Mucosa of stomach (tissue), 1 donor: Measurements from ENCODE around the gene TPM3.
"Not testable (repeated sequence)": the region's sequence is repeated elsewhere in the genome, so short reads cannot be mapped to it uniquely, and the experiment has no call there.

Source experiments
- H3K27me3 ChIP-seq: one replicate; pipeline ENCODE4 v1.7.0; 2013; ENCODE audit warnings: mild to moderate bottlenecking, low read length; ENCODE audit not compliant: control insufficient read depth, insufficient read depth
- H3K36me3 ChIP-seq: one replicate; pipeline ENCODE4 v1.7.0; 2013; ENCODE audit warnings: low read length; ENCODE audit not compliant: control insufficient read depth, insufficient read depth
- H3K4me1 ChIP-seq: one replicate; pipeline ENCODE4 v1.7.0; 2013; ENCODE audit warnings: mild to moderate bottlenecking, low read length; ENCODE audit not compliant: control insufficient read depth, insufficient read depth
- H3K4me3 ChIP-seq: one replicate; pipeline ENCODE4 v1.7.0; 2013; ENCODE audit warnings: low read length
- H3K9ac ChIP-seq: one replicate; pipeline ENCODE4 v1.7.0; 2013; ENCODE audit warnings: mild to moderate bottlenecking, low read length, moderate library complexity
- H3K9me3 ChIP-seq: one replicate; pipeline ENCODE4 v1.7.0; 2013; ENCODE audit warnings: mild to moderate bottlenecking, low read length, moderate library complexity; ENCODE audit not compliant: control insufficient read depth
- donor health status: Pancreatic carcinoma.

Gene TPM3

GRCh38 chr1:154191990-154192461 is at the start of gene TPM3:
Gene TPM3, minus strand, starts transcription at chr1:154192100. Its CDS starts 82 bp downstream, at chr1:154192018.
- H3K27me3 ChIP-seq = peaks cover 21% of the 10 kb centered on the region
- no peak within 1 kb of the TSS for H3K4me3 ChIP-seq
- peaks cover 10% of the 10 kb centered on the region for H3K4me1 ChIP-seq
- H3K9ac ChIP-seq = no peak within 1 kb of the TSS
- H3K36me3 ChIP-seq = no peaks in the 10 kb centered on the region
- no peaks in the 10 kb centered on the region for H3K9me3 ChIP-seq

GRCh38 chr1:154240294-154240833 is 48.5 kb upstream of the TPM3 start:
- Histone ChIP-seq H3K4me1 (no peaks in the 10 kb centered on the region), H3K36me3 (peaks cover 23% of the 10 kb centered on the region), H3K4me3 (no peak overlapping the region), H3K27me3 (no peaks in the 10 kb centered on the region), H3K9me3 (no peaks in the 10 kb centered on the region), H3K9ac (no peak overlapping the region)

- H3K9me3 ChIP-seq = no peaks in the 10 kb centered on the region
- H3K36me3 ChIP-seq = peaks cover 22% of the 10 kb centered on the region
- no peaks in the 10 kb centered on the region for H3K4me1 ChIP-seq
- no peak overlapping the region for H3K4me3 ChIP-seq
- H3K27me3 ChIP-seq = no peaks in the 10 kb centered on the region
- H3K9ac ChIP-seq = no peak overlapping the region
Observed at GRCh38 chr1:154239491-154239890, 47.6 kb upstream of the TPM3 start.

GRCh38 chr1:154237880-154238506 is 46.1 kb upstream of the TPM3 start:
- Histone ChIP-seq H3K4me3 (no peak overlapping the region), H3K9ac (no peak overlapping the region), H3K27me3 (no peaks in the 10 kb centered on the region), H3K9me3 (no peaks in the 10 kb centered on the region), H3K4me1 (no peaks in the 10 kb centered on the region), H3K36me3 (peaks cover 20% of the 10 kb centered on the region)

- Histone ChIP-seq H3K9me3 (no peaks in the 10 kb centered on the region), H3K27me3 (no peaks in the 10 kb centered on the region), H3K9ac (no peak overlapping the region), H3K4me3 (no peak overlapping the region), H3K36me3 (peaks cover 17% of the 10 kb centered on the region), H3K4me1 (no peaks in the 10 kb centered on the region)
Observed at GRCh38 chr1:154237435-154237834, 45.5 kb upstream of the TPM3 start.

- peaks cover 15% of the 10 kb centered on the region for H3K36me3 ChIP-seq
Observed at GRCh38 chr1:154236855-154237254, 45.0 kb upstream of the TPM3 start.

GRCh38 chr1:154233127-154233526 is 41.2 kb upstream of the TPM3 start:
- H3K9me3 ChIP-seq, H3K4me1 ChIP-seq, H3K27me3 ChIP-seq, H3K4me3 ChIP-seq, H3K9ac ChIP-seq: not testable (repeated sequence)
- H3K36me3 ChIP-seq = peaks cover 11% of the 10 kb centered on the region

More at GRCh38 chr1:154236855-154237254, 45.0 kb upstream of the TPM3 start:
- no peaks in the 10 kb centered on the region for H3K27me3 ChIP-seq
- H3K9ac ChIP-seq = no peak overlapping the region
- no peak overlapping the region for H3K4me3 ChIP-seq
- no peaks in the 10 kb centered on the region for H3K4me1 ChIP-seq
- H3K9me3 ChIP-seq = no peaks in the 10 kb centered on the region

- H3K27me3 ChIP-seq, H3K9ac ChIP-seq, H3K4me1 ChIP-seq, H3K4me3 ChIP-seq, H3K9me3 ChIP-seq: not testable (repeated sequence)
- peaks cover 11% of the 10 kb centered on the region for H3K36me3 ChIP-seq
Observed at GRCh38 chr1:154231112-154231511, 39.2 kb upstream of the TPM3 start.

GRCh38 chr1:154225370-154225769 is 33.5 kb upstream of the TPM3 start:
- no peak overlapping the region for H3K4me3 ChIP-seq
- H3K9ac ChIP-seq = no peak overlapping the region
- no peaks in the 10 kb centered on the region for H3K27me3 ChIP-seq
- H3K9me3 ChIP-seq = no peaks in the 10 kb centered on the region
- no peaks in the 10 kb centered on the region for H3K36me3 ChIP-seq
- H3K4me1 ChIP-seq = no peaks in the 10 kb centered on the region

- Histone ChIP-seq H3K9ac (no peak overlapping the region), H3K9me3 (no peaks in the 10 kb centered on the region), H3K4me3 (no peak overlapping the region), H3K27me3 (no peaks in the 10 kb centered on the region), H3K4me1 (peaks cover 7% of the 10 kb centered on the region), H3K36me3 (peaks cover 3% of the 10 kb centered on the region)
Observed at GRCh38 chr1:154223621-154224020, 31.7 kb upstream of the TPM3 start.

- Histone ChIP-seq H3K4me1 (peaks cover 14% of the 10 kb centered on the region), H3K36me3 (peaks cover 10% of the 10 kb centered on the region), H3K9me3 (no peaks in the 10 kb centered on the region), H3K4me3 (no peak overlapping the region), H3K27me3 (no peaks in the 10 kb centered on the region), H3K9ac (no peak overlapping the region)
Observed at GRCh38 chr1:154222918-154223317, 31.0 kb upstream of the TPM3 start.

GRCh38 chr1:154222518-154222917 is 30.6 kb upstream of the TPM3 start:
- H3K36me3 ChIP-seq = peaks cover 12% of the 10 kb centered on the region
- H3K4me3 ChIP-seq = no peak overlapping the region

More at GRCh38 chr1:154222518-154222917, 30.6 kb upstream of the TPM3 start:
- H3K9ac ChIP-seq = no peak overlapping the region
- no peaks in the 10 kb centered on the region for H3K27me3 ChIP-seq
- no peaks in the 10 kb centered on the region for H3K9me3 ChIP-seq
- H3K4me1 ChIP-seq = peaks cover 17% of the 10 kb centered on the region
